ENCODE results near the gene RHOB.

DNA sequence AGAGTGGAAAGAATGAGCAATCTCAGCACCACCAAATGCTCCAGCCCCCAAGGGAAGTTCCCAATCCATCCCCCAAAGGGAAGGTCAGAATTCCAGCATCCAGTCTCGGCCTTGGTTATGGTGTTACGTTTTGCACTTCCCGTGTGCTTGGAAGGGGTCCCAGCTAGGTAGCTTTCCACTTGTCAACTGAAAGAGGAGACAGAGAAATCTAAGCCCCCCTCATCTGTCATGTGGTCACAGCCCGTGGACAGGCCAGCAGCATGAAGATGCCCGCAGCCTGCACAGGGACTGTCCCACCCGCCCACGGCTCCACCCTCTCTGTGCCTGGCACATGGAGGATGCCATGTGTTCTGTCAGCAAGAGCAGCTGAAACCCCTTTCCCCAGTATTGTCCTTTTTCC, 32.1 kb downstream of the RHOB start:
- TF ChIP-seq EP300 (IDR thresholded peaks at IDR 0.05) (no peak), POLR2A (IDR thresholded peaks at IDR 0.05) (no peak), POLR2AphosphoS5 (IDR thresholded peaks at IDR 0.05) (no peak)
- TF ChIP-seq, protein P1, sequence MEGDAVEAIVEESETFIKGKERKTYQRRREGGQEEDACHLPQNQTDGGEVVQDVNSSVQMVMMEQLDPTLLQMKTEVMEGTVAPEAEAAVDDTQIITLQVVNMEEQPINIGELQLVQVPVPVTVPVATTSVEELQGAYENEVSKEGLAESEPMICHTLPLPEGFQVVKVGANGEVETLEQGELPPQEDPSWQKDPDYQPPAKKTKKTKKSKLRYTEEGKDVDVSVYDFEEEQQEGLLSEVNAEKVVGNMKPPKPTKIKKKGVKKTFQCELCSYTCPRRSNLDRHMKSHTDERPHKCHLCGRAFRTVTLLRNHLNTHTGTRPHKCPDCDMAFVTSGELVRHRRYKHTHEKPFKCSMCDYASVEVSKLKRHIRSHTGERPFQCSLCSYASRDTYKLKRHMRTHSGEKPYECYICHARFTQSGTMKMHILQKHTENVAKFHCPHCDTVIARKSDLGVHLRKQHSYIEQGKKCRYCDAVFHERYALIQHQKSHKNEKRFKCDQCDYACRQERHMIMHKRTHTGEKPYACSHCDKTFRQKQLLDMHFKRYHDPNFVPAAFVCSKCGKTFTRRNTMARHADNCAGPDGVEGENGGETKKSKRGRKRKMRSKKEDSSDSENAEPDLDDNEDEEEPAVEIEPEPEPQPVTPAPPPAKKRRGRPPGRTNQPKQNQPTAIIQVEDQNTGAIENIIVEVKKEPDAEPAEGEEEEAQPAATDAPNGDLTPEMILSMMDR (IDR thresholded peaks at IDR 0.05) = no peak
